Measurements from ENCODE around the gene FTO. TPM values are rescaled to one million over a fixed set of nuclear protein-coding genes. Genes with fewer than 3 reads are reported as not detected.

Gene FTO
- total RNA-seq, 2 experiments from 2014 or later, result 48.6 to 53.2 TPM

DNA sequence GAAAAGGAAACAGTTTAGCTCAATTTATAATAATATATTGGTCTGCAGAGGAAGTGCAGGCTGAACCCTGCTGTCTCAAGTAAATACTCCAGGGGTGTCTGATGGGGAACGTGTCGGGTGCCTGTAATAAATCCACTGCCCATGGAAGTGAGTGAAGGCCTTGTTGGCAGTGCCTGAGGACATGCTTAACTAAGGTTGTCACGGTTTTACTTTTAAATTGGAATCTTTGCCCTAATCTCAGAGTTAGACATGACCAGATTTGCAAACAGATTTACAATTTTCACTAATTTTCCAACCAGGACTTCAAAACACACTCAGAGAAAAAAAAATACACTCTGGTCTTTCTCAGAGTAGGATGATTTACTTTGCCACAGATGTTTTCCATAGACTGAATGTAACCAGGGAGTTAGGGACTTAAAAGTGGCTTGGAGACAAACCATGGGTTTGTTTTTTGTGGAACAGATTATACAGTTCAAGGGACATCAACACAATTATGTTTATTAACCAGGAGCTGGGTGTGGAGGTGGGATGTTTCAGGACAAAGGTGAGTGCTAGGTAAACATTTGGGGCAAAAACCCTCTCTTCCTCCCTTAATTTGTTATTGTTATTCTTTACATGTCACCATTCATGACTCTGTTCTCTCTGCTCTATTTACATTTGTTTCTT, 144.5 kb downstream of the FTO start:
- no peaks in the 10 kb centered on the region for H3K27me3 Mint-ChIP-seq
- peaks cover 23% of the 10 kb centered on the region for H3K36me3 Mint-ChIP-seq (ENCODE audit: low read depth)
- CTCF ChIA-PET, result no interaction called here
- TF ChIP-seq, protein P1, sequence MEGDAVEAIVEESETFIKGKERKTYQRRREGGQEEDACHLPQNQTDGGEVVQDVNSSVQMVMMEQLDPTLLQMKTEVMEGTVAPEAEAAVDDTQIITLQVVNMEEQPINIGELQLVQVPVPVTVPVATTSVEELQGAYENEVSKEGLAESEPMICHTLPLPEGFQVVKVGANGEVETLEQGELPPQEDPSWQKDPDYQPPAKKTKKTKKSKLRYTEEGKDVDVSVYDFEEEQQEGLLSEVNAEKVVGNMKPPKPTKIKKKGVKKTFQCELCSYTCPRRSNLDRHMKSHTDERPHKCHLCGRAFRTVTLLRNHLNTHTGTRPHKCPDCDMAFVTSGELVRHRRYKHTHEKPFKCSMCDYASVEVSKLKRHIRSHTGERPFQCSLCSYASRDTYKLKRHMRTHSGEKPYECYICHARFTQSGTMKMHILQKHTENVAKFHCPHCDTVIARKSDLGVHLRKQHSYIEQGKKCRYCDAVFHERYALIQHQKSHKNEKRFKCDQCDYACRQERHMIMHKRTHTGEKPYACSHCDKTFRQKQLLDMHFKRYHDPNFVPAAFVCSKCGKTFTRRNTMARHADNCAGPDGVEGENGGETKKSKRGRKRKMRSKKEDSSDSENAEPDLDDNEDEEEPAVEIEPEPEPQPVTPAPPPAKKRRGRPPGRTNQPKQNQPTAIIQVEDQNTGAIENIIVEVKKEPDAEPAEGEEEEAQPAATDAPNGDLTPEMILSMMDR (IDR thresholded peaks at IDR 0.05), result no peak
- peaks cover 3% of the 10 kb centered on the region for H3K9me3 Mint-ChIP-seq
- DNase-seq (no peak), ATAC-seq (no peak)
- intact Hi-C loops (cut with micrococcal nuclease), result no loop called here
- no peak overlapping the region for H3K4me3 Mint-ChIP-seq
- POLR2A ChIA-PET, result no interaction called here
- H3K4me1 Mint-ChIP-seq (ENCODE audit: low read depth), result peaks cover 8% of the 10 kb centered on the region
- no peak overlapping the region for H3K27ac Mint-ChIP-seq

DNA sequence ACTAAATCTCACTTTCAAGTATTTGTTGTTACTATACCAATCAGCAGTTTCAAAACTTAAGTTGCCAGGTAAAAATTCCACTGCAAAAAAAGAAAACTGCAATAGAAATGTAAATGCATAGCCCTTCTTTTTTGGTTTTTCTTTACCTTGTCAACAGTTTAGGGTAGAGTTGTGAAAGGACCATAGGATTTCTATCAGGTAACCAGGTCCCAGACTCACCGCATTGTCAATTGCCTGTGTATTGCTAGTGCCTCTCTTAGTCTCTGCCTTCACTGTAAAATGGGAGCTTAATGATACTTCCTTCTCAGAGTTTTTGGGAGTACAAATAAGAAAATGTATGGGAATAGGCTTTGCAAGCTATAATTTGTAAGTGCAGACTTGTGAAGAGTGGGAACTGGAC, 145.0 kb downstream of the FTO start:
- ATAC-seq (no peak), DNase-seq (no peak)
- Mint-ChIP-seq H3K4me3 (no peak overlapping the region), H3K27me3 (no peaks in the 10 kb centered on the region), H3K27ac (no peak overlapping the region), H3K36me3 (ENCODE audit: low read depth) (peaks cover 26% of the 10 kb centered on the region), H3K4me1 (ENCODE audit: low read depth) (peaks cover 8% of the 10 kb centered on the region), H3K9me3 (peaks cover 3% of the 10 kb centered on the region)
- intact Hi-C loops (cut with micrococcal nuclease), result no loop called here
- CTCF ChIA-PET, result no interaction called here
- TF ChIP-seq, protein P1 (IDR thresholded peaks at IDR 0.05), result no peak
- POLR2A ChIA-PET, result interaction anchor here (0.6 kb wide), 1 partner anchor 97 kb away, joined by 3 read pairs; no protein-coding TSS in a partner anchor

DNA sequence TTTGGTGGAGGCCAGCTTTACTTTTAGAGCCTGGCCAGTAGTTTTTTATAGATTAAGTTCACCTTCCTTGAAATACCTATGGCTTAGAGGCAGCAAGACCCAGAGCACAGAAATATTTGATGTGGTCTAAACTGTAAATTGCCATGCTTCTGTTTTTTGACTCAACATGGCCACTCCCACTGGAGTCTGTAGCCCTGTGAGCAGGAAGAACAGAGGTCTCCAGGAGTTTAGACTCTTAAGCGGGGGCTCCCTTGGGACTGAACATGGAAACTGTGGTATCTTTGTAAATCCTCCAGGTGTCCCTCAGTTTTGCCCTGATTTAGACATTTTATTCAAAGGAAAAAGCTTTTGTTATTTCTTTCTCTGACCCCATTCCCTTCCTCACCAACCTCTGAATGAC, 145.6 kb downstream of the FTO start:
- CTCF ChIA-PET, result no interaction called here

DNA sequence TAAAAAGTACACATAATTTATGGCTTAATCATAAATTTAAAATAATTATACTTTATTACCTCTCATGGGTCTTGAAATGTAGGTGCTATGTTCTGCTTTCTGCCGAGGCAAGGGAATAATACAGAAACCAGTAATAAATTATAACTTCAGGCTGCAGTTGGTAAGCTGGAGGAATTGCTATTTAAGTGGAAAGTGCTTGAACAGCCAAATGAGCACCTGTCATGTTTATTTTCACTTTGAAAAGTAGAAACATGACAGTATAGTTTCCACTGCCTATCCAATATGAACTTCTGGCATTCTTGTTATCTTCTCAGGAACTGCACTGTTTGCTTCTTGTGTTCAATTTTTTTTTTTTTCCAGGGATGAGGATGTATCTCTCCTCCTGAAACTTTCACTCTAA, 146.0 kb downstream of the FTO start:
- TF ChIP-seq, protein P1 (IDR thresholded peaks at IDR 0.05), result no peak
- POLR2A ChIA-PET, result no interaction called here

More for the DNA sequence above, 145.6 kb downstream of the FTO start:
- DNase-seq (no peak), ATAC-seq (no peak)
- no peaks in the 10 kb centered on the region for H3K27me3 Mint-ChIP-seq
- POLR2A ChIA-PET, result interaction anchor here (0.6 kb wide), 1 partner anchor 96 kb away, joined by 3 read pairs; no protein-coding TSS in a partner anchor
- H3K4me3 Mint-ChIP-seq, result no peak overlapping the region
- no peak overlapping the region for H3K27ac Mint-ChIP-seq
- H3K4me1 Mint-ChIP-seq (ENCODE audit: low read depth), result peaks cover 8% of the 10 kb centered on the region
- intact Hi-C loops (cut with micrococcal nuclease), result no loop called here
- peaks cover 32% of the 10 kb centered on the region for H3K36me3 Mint-ChIP-seq (ENCODE audit: low read depth)
- peaks cover 7% of the 10 kb centered on the region for H3K9me3 Mint-ChIP-seq
- TF ChIP-seq, protein P1 (IDR thresholded peaks at IDR 0.05), result no peak

DNA sequence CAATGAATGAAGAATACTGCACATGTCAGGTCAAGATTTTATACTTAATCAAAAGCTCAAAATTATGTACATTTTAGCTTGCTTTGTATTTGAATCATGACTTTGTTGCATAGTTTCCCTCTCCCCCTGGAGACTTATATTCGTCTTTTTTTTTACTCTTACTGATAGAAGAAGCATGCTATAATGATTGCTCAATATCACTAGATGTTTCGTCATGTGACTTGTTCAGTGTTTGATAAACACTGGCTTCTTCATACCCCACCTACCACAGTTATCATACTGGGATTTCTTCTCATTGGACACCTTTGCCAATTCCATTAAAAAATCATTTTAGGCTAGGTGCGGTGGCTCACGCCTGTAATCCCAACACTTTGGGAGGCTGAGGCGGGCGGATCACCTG, 148.7 kb downstream of the FTO start:
- Mint-ChIP-seq H3K4me3 (no peak overlapping the region), H3K36me3 (ENCODE audit: low read depth) (peaks cover 22% of the 10 kb centered on the region), H3K27ac (no peak overlapping the region), H3K27me3 (no peaks in the 10 kb centered on the region), H3K4me1 (ENCODE audit: low read depth) (peaks cover 6% of the 10 kb centered on the region), H3K9me3 (peaks cover 8% of the 10 kb centered on the region)
- ATAC-seq (no peak), DNase-seq (no peak)
- TF ChIP-seq, protein P1 (IDR thresholded peaks at IDR 0.05), result no peak
- CTCF ChIA-PET, result no interaction called here
- POLR2A ChIA-PET, result interaction anchor here (0.7 kb wide), 1 partner anchor 28 kb away, joined by 3 read pairs; no protein-coding TSS in a partner anchor
- intact Hi-C loops (cut with micrococcal nuclease), result no loop called here

More for the DNA sequence above, 146.0 kb downstream of the FTO start:
- no peak overlapping the region for H3K27ac Mint-ChIP-seq
- peaks cover 6% of the 10 kb centered on the region for H3K4me1 Mint-ChIP-seq (ENCODE audit: low read depth)
- H3K9me3 Mint-ChIP-seq, result peaks cover 8% of the 10 kb centered on the region
- H3K27me3 Mint-ChIP-seq, result no peaks in the 10 kb centered on the region
- no peak for ATAC-seq
- CTCF ChIA-PET, result no interaction called here
- no peak for DNase-seq
- intact Hi-C loops (cut with micrococcal nuclease), result no loop called here
- H3K4me3 Mint-ChIP-seq, result no peak overlapping the region
- H3K36me3 Mint-ChIP-seq (ENCODE audit: low read depth), result peaks cover 31% of the 10 kb centered on the region

Data from activated CD8-positive, alpha-beta T cell treated with anti-CD3 and anti-CD28 coated beads for 36 hours (primary cell).